Activated naive CD8-positive, alpha-beta T cell treated with anti-CD3 and anti-CD28 coated beads, Interleukin-2, amount 50 U/mL, for 24 hours (primary cell): ENCODE data around the gene INSIG1.

Source experiments
- ATAC-seq: fragments of 150-1000 bp; cut with Tn5 transposase; one replicate; pipeline ENCODE4 v1.10.0; 2021
- DNase-seq: peaks from one replicate; pipeline ENCODE4 v3.0.0; 2021
- H3K27ac Mint-ChIP-seq: one replicate; pipeline ENCODE4 v1.8.0; 2021; ENCODE audit warnings: mild to moderate bottlenecking, mixed read lengths
- H3K27me3 Mint-ChIP-seq: one replicate; pipeline ENCODE4 v1.8.0; 2021; ENCODE audit warnings: mixed read lengths
- H3K36me3 Mint-ChIP-seq: one replicate; pipeline ENCODE4 v1.8.0; 2021; ENCODE audit warnings: low read depth, mixed read lengths
- H3K4me1 Mint-ChIP-seq: one replicate; pipeline ENCODE4 v1.8.0; 2021; ENCODE audit warnings: mixed read lengths
- H3K4me3 Mint-ChIP-seq: one replicate; pipeline ENCODE4 v1.8.0; 2021; ENCODE audit warnings: mild to moderate bottlenecking, moderate library complexity, mixed read lengths
- H3K9me3 Mint-ChIP-seq: one replicate; pipeline ENCODE4 v1.8.0; 2021; ENCODE audit warnings: mixed read lengths

Gene INSIG1

GRCh38 chr7:155298834-155299534, 1.3 kb downstream of the INSIG1 start:
- Mint-ChIP-seq H3K4me1 (peaks cover 42% of the 10 kb centered on the region), H3K36me3 (peaks cover 42% of the 10 kb centered on the region), H3K27me3 (no peaks in the 10 kb centered on the region), H3K9me3 (no peaks in the 10 kb centered on the region), H3K27ac (peak overlapping the region; percentile 96), H3K4me3 (peak overlapping the region; percentile 89)
- DNase-seq (peak; percentile 93), ATAC-seq (peak; percentile 82)

- no peaks in the 10 kb centered on the region for H3K9me3 Mint-ChIP-seq
- peak overlapping the region; percentile 89 for H3K4me3 Mint-ChIP-seq
- H3K27me3 Mint-ChIP-seq = no peaks in the 10 kb centered on the region
- ATAC-seq = no peak
- H3K4me1 Mint-ChIP-seq = peaks cover 44% of the 10 kb centered on the region
- DNase-seq = no peak
- peak overlapping the region; percentile 96 for H3K27ac Mint-ChIP-seq
- peaks cover 47% of the 10 kb centered on the region for H3K36me3 Mint-ChIP-seq
Measured at GRCh38 chr7:155299535-155300202, 2.0 kb downstream of the INSIG1 start.

- Mint-ChIP-seq H3K27me3 (no peaks in the 10 kb centered on the region), H3K4me3 (peak overlapping the region; percentile 89), H3K9me3 (no peaks in the 10 kb centered on the region), H3K4me1 (peaks cover 47% of the 10 kb centered on the region), H3K36me3 (peaks cover 54% of the 10 kb centered on the region), H3K27ac (peak overlapping the region; percentile 50)
- DNase-seq (no peak), ATAC-seq (no peak)
Measured at GRCh38 chr7:155300641-155301452, 3.2 kb downstream of the INSIG1 start.

GRCh38 chr7:155303039-155303593, 5.4 kb downstream of the INSIG1 start:
- Mint-ChIP-seq H3K36me3 (peaks cover 67% of the 10 kb centered on the region), H3K4me3 (no peak overlapping the region), H3K4me1 (peaks cover 45% of the 10 kb centered on the region), H3K27ac (no peak overlapping the region), H3K27me3 (no peaks in the 10 kb centered on the region), H3K9me3 (no peaks in the 10 kb centered on the region)
- DNase-seq (no peak), ATAC-seq (no peak)

GRCh38 chr7:155303897-155304296, 6.2 kb downstream of the INSIG1 start:
- ATAC-seq (no peak), DNase-seq (no peak)
- Mint-ChIP-seq H3K4me3 (no peak overlapping the region), H3K27me3 (no peaks in the 10 kb centered on the region), H3K36me3 (peaks cover 75% of the 10 kb centered on the region), H3K4me1 (peaks cover 45% of the 10 kb centered on the region), H3K9me3 (no peaks in the 10 kb centered on the region), H3K27ac (no peak overlapping the region)

GRCh38 chr7:155305231-155305904, 7.7 kb downstream of the INSIG1 start:
- Mint-ChIP-seq H3K36me3 (peaks cover 75% of the 10 kb centered on the region), H3K27ac (no peak overlapping the region), H3K4me1 (peaks cover 36% of the 10 kb centered on the region), H3K27me3 (no peaks in the 10 kb centered on the region), H3K4me3 (no peak overlapping the region), H3K9me3 (no peaks in the 10 kb centered on the region)
- DNase-seq (no peak), ATAC-seq (no peak)

- H3K27ac Mint-ChIP-seq = no peak overlapping the region
- H3K27me3 Mint-ChIP-seq = no peaks in the 10 kb centered on the region
- H3K4me1 Mint-ChIP-seq = peaks cover 23% of the 10 kb centered on the region
- H3K36me3 Mint-ChIP-seq = peaks cover 65% of the 10 kb centered on the region
- ATAC-seq (peak; percentile 59), DNase-seq (no peak)
- H3K9me3 Mint-ChIP-seq = no peaks in the 10 kb centered on the region
- no peak overlapping the region for H3K4me3 Mint-ChIP-seq
Measured at GRCh38 chr7:155306673-155307470, 9.2 kb downstream of the INSIG1 start.

GRCh38 chr7:155308330-155309020, 10.8 kb downstream of the INSIG1 start:
- H3K9me3 Mint-ChIP-seq = no peaks in the 10 kb centered on the region
- H3K4me1 Mint-ChIP-seq = peaks cover 22% of the 10 kb centered on the region
- ATAC-seq = no peak
- no peak overlapping the region for H3K27ac Mint-ChIP-seq
- peaks cover 55% of the 10 kb centered on the region for H3K36me3 Mint-ChIP-seq
- DNase-seq = no peak
- H3K27me3 Mint-ChIP-seq = no peaks in the 10 kb centered on the region
- no peak overlapping the region for H3K4me3 Mint-ChIP-seq

GRCh38 chr7:155309021-155309338, 11.3 kb downstream of the INSIG1 start:
- H3K4me3 Mint-ChIP-seq = no peak overlapping the region
- peaks cover 20% of the 10 kb centered on the region for H3K4me1 Mint-ChIP-seq
- no peak overlapping the region for H3K27ac Mint-ChIP-seq
- no peaks in the 10 kb centered on the region for H3K9me3 Mint-ChIP-seq
- H3K27me3 Mint-ChIP-seq = no peaks in the 10 kb centered on the region
- no peak for ATAC-seq
- DNase-seq = no peak
- peaks cover 50% of the 10 kb centered on the region for H3K36me3 Mint-ChIP-seq

- Mint-ChIP-seq H3K27ac (no peak overlapping the region), H3K36me3 (peaks cover 40% of the 10 kb centered on the region)
Measured at GRCh38 chr7:155310425-155311114, 12.9 kb downstream of the INSIG1 start.

GRCh38 chr7:155311826-155312537, 14.3 kb downstream of the INSIG1 start:
- H3K36me3 Mint-ChIP-seq = peaks cover 31% of the 10 kb centered on the region
- H3K27ac Mint-ChIP-seq = no peak overlapping the region
- H3K4me3 Mint-ChIP-seq = no peak overlapping the region
- H3K27me3 Mint-ChIP-seq = no peaks in the 10 kb centered on the region
- H3K9me3 Mint-ChIP-seq = no peaks in the 10 kb centered on the region
- peaks cover 2% of the 10 kb centered on the region for H3K4me1 Mint-ChIP-seq
- ATAC-seq (no peak), DNase-seq (no peak)

More at GRCh38 chr7:155310425-155311114, 12.9 kb downstream of the INSIG1 start:
- H3K27me3 Mint-ChIP-seq = no peaks in the 10 kb centered on the region
- no peak for ATAC-seq
- no peak for DNase-seq
- no peak overlapping the region for H3K4me3 Mint-ChIP-seq
- peaks cover 13% of the 10 kb centered on the region for H3K4me1 Mint-ChIP-seq
- H3K9me3 Mint-ChIP-seq = no peaks in the 10 kb centered on the region

- DNase-seq = no peak
- Mint-ChIP-seq H3K4me3 (no peak overlapping the region), H3K4me1 (no peaks in the 10 kb centered on the region), H3K36me3 (peaks cover 25% of the 10 kb centered on the region), H3K9me3 (no peaks in the 10 kb centered on the region), H3K27me3 (no peaks in the 10 kb centered on the region), H3K27ac (no peak overlapping the region)
- no peak for ATAC-seq
Measured at GRCh38 chr7:155312633-155313032, 15.0 kb downstream of the INSIG1 start.
